Dermis blood vessel endothelial cell (primary cell): Measurements from ENCODE around the gene CACNB1. TPM values are rescaled to one million over a fixed set of nuclear protein-coding genes. Genes with fewer than 3 reads are reported as not detected.
A peak's percentile ranks its signal among the peaks of the same experiment; 100 is the strongest.
"Not testable (repeated sequence)": the region's sequence is repeated elsewhere in the genome, so short reads cannot be mapped to it uniquely, and the experiment has no call there.

ENCODE experiments used
- DNase-seq: peaks from one replicate; pipeline ENCODE4 v3.0.0; 2010
- total RNA-seq: library from RNA; depleted of rRNA; stranded (reverse); fragments of >200 nt; gene quantifications from 2 replicates; pipeline ENCODE4 v1.2.3, GENCODE V29; 2014

The CACNB1 gene
- total RNA-seq, 1 donor from 2014 or later = 1.0 TPM

- no peak for DNase-seq
Measured at GRCh38 chr17:39150104-39150634, 47.3 kb downstream of the CACNB1 start.

- no peak for DNase-seq
Measured at GRCh38 chr17:39147221-39148185, 50.0 kb downstream of the CACNB1 start.

GRCh38 chr17:39146273-39146672 lies 51.2 kb downstream of the CACNB1 start:
- no peak for DNase-seq

GRCh38 chr17:39145143-39145542 lies 52.3 kb downstream of the CACNB1 start:
- no peak for DNase-seq

DNA sequence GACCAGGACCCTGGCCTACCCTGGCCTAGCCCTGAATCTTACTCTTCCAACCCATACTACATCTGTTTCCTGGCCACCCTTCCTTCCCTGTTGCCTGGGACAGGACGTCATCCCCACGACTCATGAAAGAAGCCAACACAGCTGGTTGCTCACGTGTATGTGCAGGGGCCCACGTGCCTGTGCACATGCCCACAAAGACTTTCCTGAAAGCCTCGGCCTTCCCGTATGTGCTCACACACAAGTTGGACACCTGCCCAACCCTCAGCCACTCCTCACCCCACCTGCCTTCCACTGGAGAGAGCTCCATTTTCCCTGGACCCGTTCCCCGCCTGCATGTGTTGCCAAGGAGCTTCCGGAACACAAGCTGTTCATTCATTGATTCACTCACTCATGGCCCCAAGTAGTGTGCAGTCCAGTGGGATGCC lies 53.0 kb downstream of the CACNB1 start:
- DNase-seq = peak; percentile 68

- DNase-seq = no peak
Measured at GRCh38 chr17:39143552-39144093, 53.8 kb downstream of the CACNB1 start.

- no peak for DNase-seq
Measured at GRCh38 chr17:39141915-39142664, 55.4 kb downstream of the CACNB1 start.

DNA sequence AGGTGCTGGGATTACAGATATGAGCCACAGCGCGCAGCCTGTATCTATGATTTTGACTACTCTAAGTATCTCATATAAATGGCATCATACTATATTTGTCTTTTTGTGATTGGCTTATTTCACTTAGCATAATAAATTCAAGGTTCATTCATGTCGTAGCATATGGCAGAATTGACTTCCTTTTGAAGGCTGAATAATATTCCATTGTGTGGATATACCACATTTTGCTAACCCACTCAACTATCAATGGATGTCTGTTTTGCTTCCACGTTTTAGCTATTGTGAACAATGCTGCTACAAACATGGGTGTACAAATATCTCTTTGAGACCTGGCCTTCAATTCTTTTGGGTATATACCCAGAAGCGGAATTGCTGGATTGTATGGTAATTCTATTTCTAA lies 56.2 kb downstream of the CACNB1 start:
- no peak for DNase-seq

DNA sequence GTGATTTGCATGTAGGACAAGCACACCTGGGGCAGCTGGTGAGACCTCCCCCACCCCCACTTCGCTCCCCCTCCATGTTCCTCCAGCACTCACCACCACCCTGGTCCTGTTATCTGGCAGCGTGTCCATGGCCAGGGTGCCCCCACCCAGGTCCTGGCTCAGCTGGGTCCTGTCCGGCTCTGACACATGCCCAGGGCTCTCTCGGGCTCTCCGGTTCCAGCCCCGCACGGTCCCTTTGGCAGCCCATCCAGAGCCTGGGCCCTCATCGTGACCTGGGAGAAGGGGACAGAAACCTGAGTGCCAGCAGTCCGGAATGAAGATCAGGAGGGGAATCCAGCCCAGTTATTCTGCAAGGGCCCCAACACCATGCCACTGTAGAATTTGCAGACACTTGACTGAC lies 57.9 kb downstream of the CACNB1 start:
- no peak for DNase-seq

- no peak for DNase-seq
Measured at GRCh38 chr17:39139161-39139511, 58.3 kb downstream of the CACNB1 start.

DNA sequence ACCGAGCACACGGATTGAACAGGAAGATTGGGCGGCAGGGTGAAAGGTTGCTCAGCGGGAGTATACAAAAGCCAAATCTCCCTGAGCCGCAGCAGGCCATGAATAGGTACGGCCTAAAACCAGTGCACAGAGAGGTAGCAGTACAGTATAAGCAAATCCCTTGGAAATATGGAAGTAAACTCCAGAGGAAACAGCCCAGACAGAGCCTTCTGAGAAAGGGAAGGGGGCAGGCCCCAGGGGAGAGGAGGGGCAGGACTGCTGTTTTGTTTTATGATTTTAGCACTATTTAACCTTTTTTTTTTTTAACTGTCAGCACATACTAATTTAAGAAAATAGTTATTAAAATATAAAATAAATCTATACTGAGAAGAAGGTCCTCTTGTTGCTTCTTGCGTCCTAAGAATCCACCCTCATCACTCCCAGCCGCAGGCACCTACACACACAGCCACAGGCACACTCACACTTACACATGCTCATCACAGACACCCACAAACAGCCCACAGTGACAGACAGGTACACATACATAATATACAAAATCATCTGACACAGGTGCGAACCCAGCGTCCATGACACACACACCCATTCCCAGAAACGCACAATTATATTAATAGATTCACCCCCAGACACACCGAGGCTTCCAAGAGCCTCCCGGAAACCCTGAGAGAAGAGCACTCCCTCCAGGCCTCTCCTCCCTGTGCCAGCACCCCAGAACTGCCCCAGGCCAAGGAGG lies 58.9 kb downstream of the CACNB1 start:
- DNase-seq = no peak

DNA sequence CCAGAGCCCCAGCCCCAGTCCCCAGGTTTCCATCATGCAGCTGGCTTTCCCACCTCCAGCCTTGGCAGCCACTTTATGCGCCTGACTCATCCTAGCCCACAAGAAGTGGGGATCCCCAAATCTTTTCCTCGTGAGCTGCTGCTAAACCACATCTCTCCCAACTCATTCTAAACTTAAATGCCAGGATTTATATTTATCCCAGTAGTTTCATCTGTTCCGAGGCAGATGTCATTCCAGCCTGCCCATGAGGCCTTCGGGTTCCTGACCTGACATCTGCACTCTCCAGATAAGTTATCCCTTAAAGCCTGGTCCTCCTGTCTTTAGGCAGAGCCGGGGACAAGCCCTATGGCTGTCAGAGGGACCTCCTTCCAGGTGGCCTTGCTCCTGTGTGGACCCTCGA lies 62.6 kb downstream of the CACNB1 start:
- no peak for DNase-seq

DNA sequence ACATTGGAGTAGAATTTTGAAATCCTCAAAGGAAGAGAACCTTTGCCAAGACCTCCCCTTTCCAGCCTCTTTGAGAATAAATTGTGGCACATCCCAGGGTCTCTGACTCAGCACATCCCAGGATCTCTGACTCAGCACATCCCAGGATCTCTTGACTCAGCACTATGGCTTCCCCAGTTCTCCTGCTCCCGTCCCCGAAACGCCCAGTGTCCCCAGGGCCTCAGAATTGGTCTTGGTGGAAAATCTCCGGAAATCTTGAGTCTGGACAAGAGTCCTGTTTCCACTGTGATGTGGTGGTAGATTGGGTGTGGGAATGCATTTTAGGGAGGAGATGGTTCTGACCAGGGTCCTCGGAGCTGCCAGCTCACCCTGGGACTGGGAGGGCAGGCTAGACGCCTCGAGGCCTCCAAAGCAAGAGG lies 65.3 kb downstream of the CACNB1 start:
- peak; percentile 9 for DNase-seq

DNA sequence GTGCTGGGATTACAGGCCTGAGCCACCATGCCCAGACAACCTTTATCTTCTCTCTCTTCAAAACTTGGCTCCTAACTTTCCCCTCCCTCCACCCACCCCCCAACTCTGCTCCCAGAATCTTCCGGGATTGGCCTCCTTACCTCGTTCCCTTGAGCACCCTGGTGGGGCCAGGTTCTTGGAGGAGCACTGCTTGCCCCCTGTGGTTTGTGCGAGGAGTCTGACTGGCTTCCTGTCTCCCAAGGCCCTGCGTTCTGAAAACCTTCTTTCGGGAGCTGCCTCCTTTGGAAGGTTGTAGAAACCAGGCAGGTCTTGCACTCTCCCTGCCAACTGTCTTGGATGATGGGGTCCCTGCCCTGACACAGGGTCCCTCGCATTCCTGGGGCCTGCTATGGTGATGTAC lies 65.9 kb downstream of the CACNB1 start:
- DNase-seq = no peak

DNA sequence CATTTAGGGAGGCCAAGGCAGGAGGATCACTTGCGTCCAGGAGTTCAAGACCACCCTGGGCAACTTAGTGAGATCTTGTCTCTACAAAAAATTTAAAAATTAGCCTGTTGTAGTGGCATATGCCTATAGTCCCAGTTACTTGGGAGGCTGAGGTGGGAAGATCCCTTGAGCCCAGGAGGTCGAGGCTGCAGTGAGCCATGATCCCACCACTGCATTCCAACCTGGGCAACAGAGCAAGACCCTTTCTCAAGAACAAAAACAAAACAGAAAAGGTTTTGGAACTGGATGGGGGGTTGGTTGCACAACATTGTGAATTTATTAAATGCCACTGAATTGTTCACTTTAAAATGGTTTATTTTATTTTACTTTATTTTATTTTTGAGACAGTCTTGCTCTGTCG lies 67.3 kb downstream of the CACNB1 start:
- DNase-seq = no peak

DNA sequence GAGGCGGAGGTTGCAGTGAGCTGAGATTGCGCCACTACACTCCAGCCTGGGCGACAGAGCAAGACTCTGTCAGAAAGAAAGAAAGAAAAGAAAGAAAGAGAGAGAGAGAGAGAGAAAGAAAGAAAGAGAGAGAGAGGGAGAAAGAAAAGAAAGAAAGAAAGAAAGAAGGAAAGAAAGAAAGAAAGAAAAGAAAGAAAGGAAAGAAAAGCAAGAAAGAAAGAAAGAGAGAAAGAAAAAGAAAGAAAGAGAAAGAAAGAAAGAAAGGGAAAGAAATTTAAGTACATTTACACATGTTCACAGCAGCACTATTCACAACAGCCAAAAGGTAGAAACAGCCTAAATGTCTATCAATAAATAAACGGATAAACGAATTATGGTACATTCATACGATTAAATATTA lies 67.9 kb downstream of the CACNB1 start:
- not testable (repeated sequence) for DNase-seq

GRCh38 chr17:39126436-39126835 lies 71.0 kb downstream of the CACNB1 start:
- DNase-seq = no peak

DNA sequence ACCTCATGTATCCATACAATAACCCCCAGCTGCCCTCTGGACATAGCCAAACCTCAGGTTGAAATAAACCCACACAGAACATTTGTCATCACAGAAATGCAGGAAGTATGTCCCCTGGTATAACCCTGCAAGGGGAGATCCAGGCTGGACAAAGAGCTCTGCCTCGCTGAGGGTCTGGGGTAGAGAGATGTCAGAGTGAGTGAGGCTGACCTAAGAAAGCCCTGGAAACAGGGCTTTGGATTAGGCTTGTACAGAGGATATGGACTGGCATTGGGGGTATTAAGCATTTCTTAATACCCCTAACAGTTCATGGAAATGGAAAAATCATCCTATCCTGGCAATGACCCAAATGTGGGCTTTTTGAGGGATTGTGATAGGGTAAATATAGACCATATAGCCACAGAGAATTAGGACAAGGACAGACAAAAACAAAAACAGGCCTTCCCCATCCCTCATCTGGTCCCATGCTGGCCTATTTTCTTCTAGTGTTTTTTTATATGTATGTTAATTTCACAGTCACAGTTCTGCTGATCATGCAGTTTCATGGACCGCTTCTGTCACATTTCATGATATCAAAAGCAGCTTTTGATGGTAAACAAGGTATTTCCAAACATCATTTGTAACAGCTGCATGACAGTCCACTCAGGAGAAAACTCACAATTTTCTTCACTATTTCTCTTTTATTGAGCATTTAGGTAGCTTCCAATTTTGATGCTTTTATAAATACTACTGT lies 72.2 kb downstream of the CACNB1 start:
- no peak for DNase-seq

DNA sequence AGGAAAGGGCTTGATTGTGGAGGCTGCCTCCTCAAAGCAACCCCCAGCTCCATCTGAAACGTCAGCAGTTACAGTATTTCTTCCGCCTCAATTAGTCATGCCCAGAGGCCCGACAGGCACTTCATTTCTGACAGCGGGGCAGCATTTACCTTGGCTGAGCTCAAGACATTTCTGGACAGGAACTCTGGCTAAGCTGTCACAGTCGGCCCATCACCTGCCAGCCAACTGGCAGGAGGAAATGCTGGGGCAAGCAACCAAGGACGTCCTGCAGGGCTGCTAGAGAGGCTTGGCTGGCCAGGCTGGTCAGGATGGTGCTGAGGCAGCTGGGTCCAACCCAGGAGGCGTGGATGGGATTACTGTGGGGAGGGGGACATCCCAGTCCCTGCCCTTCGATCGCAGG lies 73.8 kb downstream of the CACNB1 start:
- DNase-seq = no peak
